ENCODE data around the gene FAM181B. TPM values are rescaled to one million over a fixed set of nuclear protein-coding genes. Genes with fewer than 3 reads are reported as not detected.
A peak's percentile ranks its signal among the peaks of the same experiment; 100 is the strongest.

The FAM181B gene
- total RNA-seq, 2 experiments from 2014 or later, result not detected

- Mint-ChIP-seq H3K9me3 (no peaks in the 10 kb centered on the region), H3K4me3 (no peak overlapping the region), H3K36me3 (ENCODE audit: low read depth) (no peaks in the 10 kb centered on the region), H3K4me1 (ENCODE audit: low read depth) (peaks cover 17% of the 10 kb centered on the region), H3K27ac (no peak overlapping the region), H3K27me3 (no peaks in the 10 kb centered on the region)
- TF ChIP-seq, protein P1, sequence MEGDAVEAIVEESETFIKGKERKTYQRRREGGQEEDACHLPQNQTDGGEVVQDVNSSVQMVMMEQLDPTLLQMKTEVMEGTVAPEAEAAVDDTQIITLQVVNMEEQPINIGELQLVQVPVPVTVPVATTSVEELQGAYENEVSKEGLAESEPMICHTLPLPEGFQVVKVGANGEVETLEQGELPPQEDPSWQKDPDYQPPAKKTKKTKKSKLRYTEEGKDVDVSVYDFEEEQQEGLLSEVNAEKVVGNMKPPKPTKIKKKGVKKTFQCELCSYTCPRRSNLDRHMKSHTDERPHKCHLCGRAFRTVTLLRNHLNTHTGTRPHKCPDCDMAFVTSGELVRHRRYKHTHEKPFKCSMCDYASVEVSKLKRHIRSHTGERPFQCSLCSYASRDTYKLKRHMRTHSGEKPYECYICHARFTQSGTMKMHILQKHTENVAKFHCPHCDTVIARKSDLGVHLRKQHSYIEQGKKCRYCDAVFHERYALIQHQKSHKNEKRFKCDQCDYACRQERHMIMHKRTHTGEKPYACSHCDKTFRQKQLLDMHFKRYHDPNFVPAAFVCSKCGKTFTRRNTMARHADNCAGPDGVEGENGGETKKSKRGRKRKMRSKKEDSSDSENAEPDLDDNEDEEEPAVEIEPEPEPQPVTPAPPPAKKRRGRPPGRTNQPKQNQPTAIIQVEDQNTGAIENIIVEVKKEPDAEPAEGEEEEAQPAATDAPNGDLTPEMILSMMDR (IDR thresholded peaks at IDR 0.05), result no peak
- ChIA-PET POLR2A (no interaction called here), CTCF (interaction anchor here (1.6 kb wide), 1 partner anchor 14 kb away, joined by 4 read pairs; the partner anchor contains the start of gene FAM181B)
- no peak for DNase-seq
- ATAC-seq, result no peak
- intact Hi-C loops (cut with micrococcal nuclease), result no loop called here
Measured at GRCh38 chr11:82747471-82747870, 13.8 kb upstream of the FAM181B start.

DNA sequence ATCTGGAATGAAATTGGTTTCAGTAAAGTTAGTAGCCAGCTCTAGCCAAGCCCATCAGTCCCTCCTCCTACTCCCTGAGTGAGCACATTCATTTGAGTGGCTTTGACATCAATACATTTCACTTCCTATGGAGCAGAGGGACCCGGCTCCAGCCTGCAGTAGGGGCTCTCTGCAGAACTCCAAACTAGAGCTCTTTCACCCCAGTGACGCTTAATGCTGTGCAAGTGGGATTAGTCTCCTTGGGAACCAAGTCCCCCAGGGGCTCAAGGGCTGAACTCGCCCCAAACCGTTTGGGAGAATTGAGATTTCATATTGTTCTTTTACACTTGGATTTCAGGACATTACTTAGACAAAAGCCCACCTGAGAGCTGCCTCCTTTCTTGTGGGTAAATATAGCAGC, 4.4 kb upstream of the FAM181B start:
- H3K27me3 Mint-ChIP-seq, result peaks cover 30% of the 10 kb centered on the region
- TF ChIP-seq, protein P1 (IDR thresholded peaks at IDR 0.05), result no peak
- ATAC-seq (no peak), DNase-seq (no peak)
- ChIA-PET CTCF (interaction anchor here (1.0 to 2.2 kb wide), 4 partner anchors 19 to 512 kb away, joined by 3 to 5 read pairs (median 4); no protein-coding TSS in a partner anchor), POLR2A (no interaction called here)
- H3K4me3 Mint-ChIP-seq, result no peak overlapping the region
- H3K9me3 Mint-ChIP-seq, result no peaks in the 10 kb centered on the region
- intact Hi-C loops (cut with micrococcal nuclease), result no loop called here
- no peaks in the 10 kb centered on the region for H3K4me1 Mint-ChIP-seq (ENCODE audit: low read depth)
- no peak overlapping the region for H3K27ac Mint-ChIP-seq
- no peaks in the 10 kb centered on the region for H3K36me3 Mint-ChIP-seq (ENCODE audit: low read depth)

GRCh38 chr11:82734120-82734479, 436 bp upstream of the FAM181B start:
- intact Hi-C loops (cut with micrococcal nuclease), result no loop called here
- Mint-ChIP-seq H3K27me3 (peaks cover 53% of the 10 kb centered on the region), H3K36me3 (ENCODE audit: low read depth) (no peaks in the 10 kb centered on the region), H3K4me1 (ENCODE audit: low read depth) (peaks cover 4% of the 10 kb centered on the region), H3K4me3 (peak overlapping the region; percentile 52), H3K9me3 (no peaks in the 10 kb centered on the region), H3K27ac (no peak overlapping the region)
- ATAC-seq (no peak), DNase-seq (no peak)
- CTCF ChIA-PET, result interaction anchor here (1.4 to 2.6 kb wide), 3 partner anchors 16 to 516 kb away, joined by 3 to 9 read pairs (median 4); no protein-coding TSS in a partner anchor
- POLR2A ChIA-PET, result no interaction called here
- TF ChIP-seq, protein P1 (IDR thresholded peaks at IDR 0.05), result no peak

DNA sequence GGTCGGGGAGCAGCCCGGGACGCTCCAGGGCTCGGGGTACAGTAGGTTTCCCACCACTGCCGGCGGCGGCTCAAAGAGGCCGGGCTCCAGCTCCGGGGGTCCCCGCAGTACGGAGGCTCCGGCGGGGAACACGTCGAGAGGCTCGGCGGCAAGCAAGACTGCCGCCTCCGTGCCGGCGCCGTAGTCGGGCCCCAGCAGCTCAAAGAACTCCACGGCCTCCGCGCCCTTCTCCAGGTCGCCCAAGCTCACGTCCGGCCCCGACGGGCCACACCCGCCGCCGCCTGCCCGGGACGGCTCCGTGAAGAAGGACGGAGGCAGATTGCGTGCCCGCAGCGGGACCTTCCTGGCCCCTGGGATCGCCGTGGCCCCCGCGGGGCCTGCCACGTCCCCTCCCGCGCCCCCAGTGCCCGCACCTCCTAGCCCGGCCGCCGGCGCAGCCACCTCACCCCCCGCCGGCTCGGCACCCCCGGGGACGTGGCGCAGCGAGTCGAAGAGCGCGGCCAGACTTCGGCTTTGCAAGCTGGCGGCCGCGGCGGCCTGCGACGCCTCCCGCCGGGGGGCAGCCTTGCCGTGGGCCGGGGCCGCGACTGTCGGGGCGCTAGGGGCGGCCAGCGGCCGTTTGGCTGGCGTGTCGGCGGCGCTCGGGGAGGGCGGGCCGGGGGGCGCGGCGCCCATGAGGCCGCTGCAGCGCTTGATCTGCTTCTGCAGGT, 775 bp downstream of the FAM181B start:
- peaks cover 4% of the 10 kb centered on the region for H3K4me1 Mint-ChIP-seq (ENCODE audit: low read depth)
- H3K4me3 Mint-ChIP-seq, result peak overlapping the region; percentile 52
- H3K27me3 Mint-ChIP-seq, result peaks cover 56% of the 10 kb centered on the region
- H3K9me3 Mint-ChIP-seq, result no peaks in the 10 kb centered on the region
- POLR2A ChIA-PET, result no interaction called here
- H3K36me3 Mint-ChIP-seq (ENCODE audit: low read depth), result no peaks in the 10 kb centered on the region
- no peak overlapping the region for H3K27ac Mint-ChIP-seq
- intact Hi-C loops (cut with micrococcal nuclease), result no loop called here
- DNase-seq (peak; percentile 12), ATAC-seq (peak; percentile 43)
- TF ChIP-seq, protein P1 (IDR thresholded peaks at IDR 0.05), result no peak
- CTCF ChIA-PET, result interaction anchor here (1.4 to 2.6 kb wide), 4 partner anchors 15 to 518 kb away, joined by 3 to 9 read pairs (median 4); no protein-coding TSS in a partner anchor

DNA sequence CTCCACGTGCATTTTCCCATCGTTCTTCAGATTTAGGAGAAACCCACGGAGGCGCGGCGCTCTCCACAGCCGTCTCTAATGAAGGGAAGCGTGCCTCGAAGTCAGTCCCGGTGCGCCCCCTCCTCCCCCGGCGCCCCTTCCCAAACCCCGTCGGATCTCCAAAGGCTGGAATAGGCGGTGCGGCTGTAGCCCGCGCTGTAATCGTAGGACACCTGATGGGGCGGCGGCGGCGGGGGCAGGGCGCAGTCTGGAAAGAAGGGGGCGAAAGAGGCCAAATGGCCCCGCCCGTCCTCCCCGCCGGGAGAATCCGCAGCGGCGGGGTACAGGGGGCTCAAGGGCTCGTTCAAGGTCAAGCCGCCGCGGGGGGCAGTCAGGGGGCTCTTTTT, 1.3 kb downstream of the FAM181B start:
- CTCF ChIA-PET, result interaction anchor here (1.5 to 2.6 kb wide), 2 partner anchors 15 to 135 kb away, joined by 4 to 9 read pairs; no protein-coding TSS in a partner anchor
- H3K27ac Mint-ChIP-seq, result no peak overlapping the region
- DNase-seq (no peak), ATAC-seq (no peak)
- H3K4me1 Mint-ChIP-seq (ENCODE audit: low read depth), result peaks cover 4% of the 10 kb centered on the region
- POLR2A ChIA-PET, result no interaction called here
- intact Hi-C loops (cut with micrococcal nuclease), result no loop called here
- H3K27me3 Mint-ChIP-seq, result peaks cover 59% of the 10 kb centered on the region
- H3K9me3 Mint-ChIP-seq, result no peaks in the 10 kb centered on the region
- H3K4me3 Mint-ChIP-seq, result no peak overlapping the region
- H3K36me3 Mint-ChIP-seq (ENCODE audit: low read depth), result no peaks in the 10 kb centered on the region
- TF ChIP-seq, protein P1 (IDR thresholded peaks at IDR 0.05), result no peak

All from activated CD8-positive, alpha-beta T cell treated with anti-CD3 and anti-CD28 coated beads for 36 hours (primary cell).